HCEC 1CT (cell line): ENCODE data around the gene COL1A2.

Source experiments
- DNase-seq: peaks from one replicate; pipeline ENCODE4 v3.0.0-alpha.2; 2017

COL1A2 gene

DNA sequence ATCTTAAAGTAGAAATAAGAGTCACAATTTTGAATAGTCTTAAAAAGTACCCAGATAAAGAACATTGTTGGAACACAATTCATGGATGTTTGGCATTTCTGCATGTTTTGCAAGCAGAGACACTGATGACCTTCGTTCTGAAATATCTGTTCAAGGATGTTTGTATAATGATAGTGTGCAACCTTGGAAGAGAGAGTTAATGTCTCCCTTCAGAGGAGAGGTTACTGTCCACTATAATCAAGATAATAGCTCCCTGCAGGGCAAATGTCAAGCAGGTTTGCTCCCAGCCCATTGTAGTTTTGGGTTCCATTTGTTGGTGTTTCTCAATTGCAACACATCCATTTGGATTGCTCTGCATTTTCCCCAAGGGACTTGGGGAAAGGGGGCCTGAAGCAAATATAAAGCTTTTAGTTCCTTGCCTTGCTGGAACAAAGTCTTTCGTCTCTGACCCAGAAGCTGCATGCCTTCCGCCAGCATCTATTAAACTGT lies 45.2 kb downstream of the COL1A2 start:
- no peak for DNase-seq

DNA sequence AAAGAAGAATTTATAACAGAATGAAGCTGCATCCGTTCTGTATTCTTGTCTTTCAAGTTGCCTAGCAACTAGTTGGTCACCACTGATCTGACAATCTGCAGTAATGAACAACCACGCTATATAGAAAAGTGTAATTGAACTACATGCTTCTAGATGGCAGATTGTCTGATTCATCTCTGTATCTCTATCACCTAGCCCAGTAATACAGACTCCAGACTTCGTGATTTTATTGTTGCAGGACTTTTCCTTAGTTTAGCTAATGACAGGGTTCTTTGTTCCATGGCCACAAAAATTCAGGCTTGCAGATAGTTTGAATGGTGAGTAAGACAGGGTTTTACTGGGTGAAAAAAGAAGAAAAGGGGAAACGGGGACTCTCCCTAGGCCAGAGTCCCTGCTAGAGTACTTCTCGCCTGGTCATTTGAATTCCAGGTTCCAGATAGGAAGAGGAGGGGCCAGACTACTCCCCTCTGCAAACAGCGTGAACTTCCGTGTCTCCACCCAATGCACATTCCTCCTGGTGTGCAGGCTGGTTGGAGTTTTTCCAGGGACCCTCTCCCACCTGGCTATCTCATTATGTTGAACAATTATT lies 45.9 kb downstream of the COL1A2 start:
- no peak for DNase-seq

DNA sequence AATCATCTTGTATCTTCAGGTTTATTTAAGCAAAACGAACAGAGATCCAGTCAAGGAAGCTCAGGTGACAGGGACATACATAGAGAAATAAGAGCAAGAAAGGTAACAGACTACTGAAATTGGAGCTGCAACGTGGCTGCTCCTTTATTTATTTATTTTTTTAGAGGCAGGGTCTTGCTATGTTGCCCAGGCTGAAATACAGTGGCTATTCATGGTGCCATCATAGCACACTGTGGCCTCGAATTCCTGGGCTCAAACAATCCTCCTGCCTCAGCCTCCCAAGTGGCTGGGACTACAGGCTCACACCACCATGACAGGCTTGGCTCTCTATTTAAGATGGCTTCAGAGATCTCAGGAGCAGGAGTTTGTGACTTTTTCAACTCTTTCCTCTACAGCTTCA lies 46.4 kb downstream of the COL1A2 start:
- DNase-seq = no peak

DNA sequence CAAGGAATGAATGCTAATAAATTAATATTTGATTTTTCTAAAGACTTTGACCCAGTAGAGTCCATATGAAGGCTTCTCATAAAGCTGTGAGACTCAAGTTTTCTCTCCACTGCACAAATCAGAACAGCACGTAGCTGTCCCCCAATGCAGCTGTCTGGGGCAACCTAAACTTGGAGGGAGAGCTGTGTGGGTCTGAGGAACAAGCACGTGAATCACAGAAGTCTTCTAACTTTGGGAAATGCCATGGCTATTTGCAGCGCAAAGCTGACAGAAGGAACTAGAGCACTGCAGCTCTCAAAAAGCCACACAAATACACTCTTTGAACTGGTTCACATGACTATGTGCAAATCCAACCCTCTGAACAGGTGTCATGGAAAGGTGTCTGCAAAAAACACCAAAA lies 47.9 kb downstream of the COL1A2 start:
- DNase-seq = no peak

DNA sequence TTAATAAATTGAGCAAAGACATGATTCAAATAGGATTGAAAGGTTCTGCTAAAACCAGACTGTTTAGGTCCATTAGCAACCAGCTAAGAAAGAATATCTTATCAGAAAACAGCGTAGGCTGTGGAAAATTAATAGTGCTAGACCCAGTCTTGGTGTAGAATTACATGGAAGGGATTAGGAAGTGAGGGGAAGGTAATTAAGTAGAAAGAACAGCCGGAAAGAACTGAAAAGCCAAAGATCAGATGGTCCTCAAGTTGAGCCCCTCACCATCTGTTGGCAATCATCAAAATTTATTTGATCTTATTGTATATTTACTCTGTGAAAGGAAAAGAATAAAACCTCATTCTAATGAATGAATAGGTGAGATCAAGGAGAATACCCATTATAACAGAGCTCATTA lies 50.1 kb downstream of the COL1A2 start:
- no peak for DNase-seq

DNA sequence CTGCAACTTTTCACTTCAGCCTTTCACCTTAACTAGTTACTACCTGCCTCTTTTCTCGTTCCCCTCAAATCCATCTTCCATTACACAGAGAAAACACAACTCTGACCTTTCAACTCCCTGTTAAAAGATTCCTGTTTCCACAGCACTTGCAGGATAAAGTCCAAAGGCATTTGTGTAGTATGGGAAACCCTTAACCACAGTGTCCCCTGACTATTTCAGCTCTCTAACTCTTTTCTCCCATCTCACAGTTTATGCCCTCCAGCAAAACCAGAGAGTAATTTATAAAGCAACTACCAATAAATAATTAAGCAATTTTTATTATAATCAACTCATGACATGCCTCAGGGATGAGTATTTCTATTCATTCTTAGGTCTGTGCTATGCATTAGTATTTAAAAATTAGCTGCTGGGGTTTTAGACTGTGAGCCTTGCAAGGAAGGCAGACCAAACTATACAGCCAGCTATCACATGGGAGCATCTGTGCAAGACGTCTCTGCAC lies 51.0 kb downstream of the COL1A2 start:
- no peak for DNase-seq

DNA sequence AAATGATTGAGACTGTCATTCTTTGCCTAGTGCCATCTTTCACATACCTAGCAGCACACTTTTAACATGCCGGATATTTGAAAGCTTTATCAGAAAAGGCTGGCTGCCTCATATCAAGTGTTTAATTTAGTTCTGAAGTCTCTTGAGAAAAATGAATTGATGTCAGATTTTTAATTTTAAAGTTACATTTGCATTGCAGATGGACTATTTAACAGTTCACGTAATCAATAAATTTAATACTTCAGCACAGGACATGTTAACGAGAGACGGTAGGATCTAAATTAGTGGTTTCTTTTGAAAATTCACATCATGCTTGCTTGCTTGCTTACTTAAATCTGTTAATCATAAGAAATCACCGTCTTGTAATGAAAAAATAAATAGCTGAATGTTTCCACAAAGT lies 51.6 kb downstream of the COL1A2 start:
- no peak for DNase-seq

DNA sequence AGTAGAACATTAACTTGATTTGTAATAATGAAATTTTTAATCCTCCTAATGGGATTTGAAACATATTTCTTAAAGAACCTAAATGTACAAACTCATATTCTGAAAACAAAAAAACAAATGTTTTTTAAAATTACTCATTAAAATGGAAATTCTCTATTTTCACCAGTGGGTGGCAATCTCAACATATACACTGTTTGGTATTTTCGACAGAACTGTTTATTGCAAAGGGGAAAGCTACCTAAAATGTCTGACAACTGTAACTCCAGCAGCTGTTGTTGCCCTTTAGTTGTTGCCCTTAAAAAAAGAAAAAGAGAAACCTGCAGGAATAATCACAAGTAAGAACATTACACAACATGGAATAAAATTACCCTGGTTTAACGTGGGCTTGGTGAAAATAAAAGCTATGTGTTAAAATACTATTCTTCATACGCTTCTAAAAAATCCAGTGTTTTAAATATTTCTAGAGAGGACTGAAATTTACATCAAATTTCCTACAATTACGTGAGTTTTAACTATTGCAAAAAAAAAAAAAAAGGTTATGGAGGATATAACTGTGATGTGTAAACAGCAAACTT lies 54.5 kb downstream of the COL1A2 start:
- peak; percentile 62 for DNase-seq

DNA sequence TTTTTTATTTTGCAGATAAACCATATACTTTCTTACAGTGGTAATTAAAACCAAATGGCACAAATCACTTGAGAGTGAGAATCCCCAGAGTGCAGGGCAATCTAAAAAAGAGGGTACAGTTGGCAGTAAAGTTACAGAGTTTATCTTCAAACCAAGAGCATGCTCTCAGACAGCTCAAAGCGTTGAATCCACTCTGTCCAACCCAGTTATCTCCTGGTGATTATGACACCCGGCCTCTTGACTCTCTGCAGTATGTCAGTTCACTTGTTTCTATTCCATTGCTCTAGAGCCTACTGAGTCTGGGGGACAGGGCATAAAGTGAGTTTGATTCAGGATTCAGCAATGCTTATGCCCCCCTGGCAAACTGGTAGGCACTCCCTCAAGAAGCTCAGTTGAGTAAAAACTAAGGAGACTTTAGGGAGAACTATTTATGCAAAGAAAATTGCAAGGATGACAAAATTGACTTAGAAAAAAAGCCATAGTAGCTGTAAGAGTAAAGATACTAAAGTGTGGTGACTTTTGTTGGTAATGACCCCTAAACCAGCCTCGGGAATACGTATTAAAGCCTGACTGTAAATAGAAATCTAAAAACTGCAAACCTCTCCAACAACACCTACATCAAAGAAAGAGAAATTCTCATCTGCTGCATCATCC lies 55.5 kb downstream of the COL1A2 start:
- DNase-seq = no peak

DNA sequence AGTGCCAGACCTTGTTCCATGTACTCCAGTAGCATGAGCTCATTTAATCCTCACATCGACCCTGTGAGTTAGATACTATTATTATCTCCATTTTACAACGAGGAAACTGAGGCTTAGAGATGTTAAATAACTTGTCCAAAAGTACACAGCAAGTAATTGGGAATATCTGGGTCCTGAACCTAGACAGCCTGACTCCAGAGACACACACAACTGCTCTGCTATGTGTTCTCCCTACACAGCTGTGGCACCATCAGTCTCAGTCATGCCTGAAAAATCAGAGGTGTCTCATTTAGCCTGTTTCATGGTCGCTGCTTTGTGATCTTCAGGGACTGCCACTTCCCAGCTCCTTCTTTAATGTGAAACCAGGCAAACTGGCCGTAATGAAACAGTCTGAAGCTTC lies 56.5 kb downstream of the COL1A2 start:
- DNase-seq = no peak

DNA sequence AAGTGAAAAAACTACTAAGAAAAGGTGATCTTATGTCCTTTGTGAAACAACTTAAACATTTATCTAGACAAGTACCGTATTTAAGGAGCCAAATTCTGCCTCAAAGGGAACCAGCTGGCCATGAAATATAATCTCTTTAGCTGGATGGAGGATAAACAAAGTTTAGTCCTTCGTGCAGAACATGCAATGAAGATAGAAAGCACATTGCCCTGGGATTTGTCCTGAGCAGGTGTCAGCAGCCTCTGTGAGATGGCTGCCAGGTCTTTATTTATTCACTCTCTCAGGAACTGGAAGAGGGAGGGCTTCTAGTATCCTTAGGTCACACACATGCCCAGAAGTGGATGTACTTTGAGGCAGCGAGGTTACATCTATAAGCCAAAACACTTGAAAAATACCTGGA lies 57.5 kb downstream of the COL1A2 start:
- DNase-seq = no peak

DNA sequence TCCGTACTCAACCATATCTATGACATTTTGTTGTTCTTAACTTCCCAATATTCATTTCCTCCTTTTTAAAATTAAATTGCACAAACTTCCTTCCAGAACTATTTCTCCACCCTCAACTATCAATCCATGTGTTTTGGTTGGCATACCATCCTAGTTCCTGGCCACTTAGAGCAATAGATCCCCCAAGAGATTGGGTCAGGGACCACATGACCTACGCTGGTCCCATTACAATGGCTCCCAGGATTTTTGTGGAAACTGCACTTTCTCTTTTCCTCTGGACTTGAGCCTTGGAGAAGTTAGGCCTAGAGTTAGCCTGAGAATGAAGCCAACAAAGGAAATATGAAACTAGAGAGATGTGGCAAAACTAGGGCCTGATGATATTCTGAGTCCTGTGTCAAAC lies 59.2 kb downstream of the COL1A2 start:
- DNase-seq = no peak

DNA sequence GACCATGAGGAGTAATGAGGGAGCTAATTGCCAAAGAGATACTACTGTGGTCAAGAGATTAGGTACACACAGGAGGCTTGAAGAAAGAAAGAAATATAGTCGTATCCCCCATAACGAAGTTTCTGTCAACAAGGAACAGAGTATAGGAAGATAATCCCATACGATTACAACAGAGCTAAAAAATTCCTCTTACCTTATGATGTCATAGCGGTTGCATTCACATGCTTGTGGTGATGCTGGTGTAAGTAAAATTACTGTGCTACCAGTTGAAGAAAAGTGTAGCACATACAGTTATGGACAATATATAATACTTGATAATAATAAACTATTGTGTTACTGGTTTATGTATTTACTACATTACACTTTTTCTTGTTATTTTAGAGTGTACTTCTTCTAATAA lies 63.3 kb downstream of the COL1A2 start:
- DNase-seq = no peak

DNA sequence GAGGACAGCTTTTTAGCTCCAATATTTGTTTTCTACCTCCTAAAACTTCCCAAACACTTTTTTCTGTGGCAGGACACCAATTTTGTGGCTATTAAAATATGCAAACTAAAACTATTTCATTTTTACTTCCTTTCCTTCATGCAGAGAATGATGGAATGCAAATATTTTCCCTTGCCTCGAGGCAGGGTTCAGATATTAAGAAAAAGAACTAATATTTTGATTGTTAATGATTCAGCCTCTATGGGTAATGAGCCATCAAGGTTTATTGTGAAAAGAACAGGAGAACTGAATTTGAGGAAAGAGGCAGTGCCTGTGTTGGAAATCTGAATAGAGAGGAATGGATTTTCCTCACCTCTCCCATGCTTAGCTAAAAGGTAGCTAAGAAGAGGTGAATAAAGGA lies 71.8 kb downstream of the COL1A2 start:
- no peak for DNase-seq

DNA sequence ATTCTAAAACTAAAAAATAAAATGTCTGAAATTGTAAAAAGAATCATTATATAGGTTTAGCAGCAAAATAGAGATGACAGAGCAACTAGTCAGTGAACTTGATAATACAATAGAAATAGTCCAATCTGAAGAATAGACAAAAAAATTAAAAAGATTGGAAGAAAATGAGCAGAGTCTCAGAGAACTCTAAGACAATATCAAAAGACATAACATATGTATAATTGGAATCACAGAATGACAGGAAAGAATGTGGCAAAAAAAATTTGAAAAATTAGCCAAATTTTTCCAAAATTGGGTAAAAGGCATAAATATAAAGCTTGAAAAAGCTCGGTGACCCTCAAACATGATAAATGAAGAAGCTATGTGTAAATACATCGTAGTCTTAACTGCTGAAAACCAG lies 76.9 kb downstream of the COL1A2 start:
- no peak for DNase-seq

DNA sequence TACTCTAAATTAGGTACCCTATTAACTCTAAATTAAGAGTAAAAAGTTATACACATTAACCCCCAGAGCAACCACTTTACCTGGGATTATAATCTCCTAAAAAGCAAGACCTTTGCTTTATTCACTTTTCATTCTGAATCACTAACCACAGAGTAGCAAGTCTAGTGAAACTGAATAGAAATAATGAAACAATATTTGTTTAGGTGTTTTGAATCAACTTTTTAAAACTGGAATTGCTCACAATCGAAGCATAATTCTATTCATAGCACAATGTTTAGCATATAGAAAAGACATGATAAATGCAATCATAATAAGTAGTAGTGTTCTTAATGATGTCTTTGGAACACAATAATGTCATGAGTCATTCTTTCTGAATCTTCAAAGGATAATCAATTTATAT lies 77.9 kb downstream of the COL1A2 start:
- no peak for DNase-seq

DNA sequence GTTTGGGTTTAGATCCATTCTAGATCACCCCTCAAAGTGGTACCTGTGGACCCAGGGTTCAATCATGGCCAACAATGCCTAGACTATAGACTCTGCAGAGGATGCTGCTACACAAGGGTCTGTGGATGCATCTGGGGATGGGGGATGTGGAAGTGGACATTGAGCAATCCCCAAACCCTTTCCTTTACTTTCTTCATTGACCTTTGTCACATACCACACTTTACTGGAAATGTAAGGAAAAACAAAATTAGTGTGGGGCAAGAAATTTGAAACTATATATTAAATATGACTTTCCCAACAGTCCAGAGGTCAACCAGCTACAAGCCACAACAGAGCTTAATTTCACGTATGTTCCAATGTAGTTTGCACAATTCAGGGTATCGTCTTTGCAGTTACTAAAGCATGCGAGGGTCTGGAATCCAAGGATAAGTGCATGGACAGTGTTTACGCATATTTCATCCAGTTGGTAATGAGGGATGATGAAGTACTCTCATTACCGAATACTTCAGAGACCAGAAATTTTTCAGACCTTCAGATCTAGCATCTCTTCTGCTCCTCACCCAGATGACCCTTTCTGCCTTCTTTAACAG lies 81.7 kb downstream of the COL1A2 start:
- no peak for DNase-seq

DNA sequence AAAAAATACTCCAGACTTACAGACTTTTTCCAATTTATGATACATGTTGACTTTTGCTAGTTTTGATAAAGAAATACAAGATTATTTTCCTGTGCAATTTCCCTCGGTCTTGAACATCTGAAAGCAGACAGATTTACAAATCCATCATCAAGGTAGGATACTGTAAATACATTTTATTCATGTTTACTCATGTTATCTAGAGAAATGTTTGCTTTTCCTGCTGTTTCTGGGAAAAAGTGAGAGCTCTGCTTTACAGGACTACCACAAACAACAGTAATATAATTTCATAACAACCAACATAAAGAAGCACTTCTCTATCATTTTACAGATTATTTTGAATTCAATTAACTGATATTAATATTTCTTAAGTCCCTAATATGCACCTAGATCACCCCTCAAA lies 83.2 kb downstream of the COL1A2 start:
- DNase-seq = no peak

DNA sequence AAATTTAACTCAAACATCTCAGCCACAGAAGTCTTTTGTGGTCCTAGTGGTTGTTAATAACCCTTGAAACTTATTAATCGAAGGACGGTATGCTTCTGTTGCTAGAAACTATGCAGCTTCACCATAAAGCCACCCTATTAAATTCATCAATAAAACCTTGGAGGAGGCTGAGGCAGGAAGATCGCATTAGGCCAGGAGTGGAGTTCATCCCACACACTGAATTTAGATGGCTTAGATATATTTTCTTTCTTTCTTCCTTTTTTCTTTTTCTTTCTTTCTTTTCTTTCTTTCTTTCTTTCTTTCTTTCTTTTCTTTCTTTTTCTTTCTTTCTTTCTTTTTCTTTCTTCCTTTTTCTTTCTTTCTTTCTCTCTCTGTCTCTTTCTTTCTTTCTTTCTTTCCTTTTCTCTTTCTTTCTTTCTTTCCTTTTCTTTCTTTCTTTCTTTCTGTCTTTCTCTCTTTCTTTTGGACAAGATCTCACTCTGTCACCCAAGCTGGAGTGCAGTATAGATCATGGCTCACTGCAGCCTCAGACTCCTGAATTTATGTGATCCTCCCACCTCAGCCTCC lies 84.0 kb downstream of the COL1A2 start:
- DNase-seq = no peak
